ENCODE results near the gene TXLNB. TPM values are rescaled to one million over a fixed set of nuclear protein-coding genes. Genes with fewer than 3 reads are reported as not detected.
"Not testable (repeated sequence)": the region's sequence is repeated elsewhere in the genome, so short reads cannot be mapped to it uniquely, and the experiment has no call there.

TXLNB gene
- total RNA-seq, 2 experiments from 2014 or later = 0.17 to 0.19 TPM

DNA sequence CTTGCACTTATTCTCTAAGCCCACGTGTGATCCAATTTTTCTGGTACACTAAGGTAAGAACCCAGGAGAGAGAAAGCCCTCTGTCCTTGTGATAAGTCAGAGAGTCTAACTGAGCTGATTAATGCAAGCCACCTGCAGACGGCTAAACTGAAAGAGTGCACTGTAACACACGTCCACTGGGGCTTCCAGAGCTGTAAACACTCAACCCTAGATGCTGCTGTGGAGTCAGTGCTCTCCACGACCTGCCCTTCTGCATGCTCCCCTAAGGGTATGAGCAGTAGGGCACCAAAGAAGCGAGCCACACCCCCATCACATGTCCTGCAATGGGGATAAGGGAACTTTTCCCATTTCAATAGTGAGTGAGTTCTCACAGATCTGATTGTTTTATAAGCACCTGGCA is 55.7 kb downstream of the TXLNB start:
- POLR2A ChIA-PET = no interaction called here
- Mint-ChIP-seq H3K27me3 (no peaks in the 10 kb centered on the region), H3K4me3 (no peak overlapping the region), H3K4me1 (ENCODE audit: low read depth) (peaks cover 7% of the 10 kb centered on the region), H3K27ac (no peak overlapping the region), H3K9me3 (no peaks in the 10 kb centered on the region), H3K36me3 (ENCODE audit: low read depth) (no peaks in the 10 kb centered on the region)
- Histone ChIP-seq H3K36me3 (ENCODE audit: insufficient read depth, low read length) (no peaks in the 10 kb centered on the region), H3K9me3 (ENCODE audit: control insufficient read depth in 1 of 2, insufficient read depth in 1 of 2, low read length in 2 of 2) (peaks cover 0 to 11% of the 10 kb centered on the region in 2 experiments), H3K27ac (ENCODE audit: low read depth in 1 of 2, low read length in 2 of 2) (no peak overlapping the region), H3K27me3 (ENCODE audit: control insufficient read depth in 1 of 2, insufficient read depth in 2 of 2, low read length in 2 of 2) (no peaks in the 10 kb centered on the region), H3K4me3 (ENCODE audit: low read length) (no peak overlapping the region), H3K4me1 (ENCODE audit: insufficient read depth, low read length) (no peaks in the 10 kb centered on the region)
- intact Hi-C loops (cut with DNase I, micrococcal nuclease) = no loop called here
- DNase-seq (no peak), ATAC-seq (ENCODE audit: poor library complexity) (no peak)
- no peak for TF ChIP-seq CTCF (IDR thresholded peaks at IDR 0.05)
- CTCF ChIA-PET = no interaction called here

- H3K4me1 ChIP-seq (ENCODE audit: insufficient read depth, low read length) = no peaks in the 10 kb centered on the region
- H3K27me3 ChIP-seq (ENCODE audit: control insufficient read depth in 1 of 2, insufficient read depth in 2 of 2, low read length in 2 of 2) = no peaks in the 10 kb centered on the region
- Mint-ChIP-seq H3K4me3 (no peak overlapping the region), H3K36me3 (ENCODE audit: low read depth) (no peaks in the 10 kb centered on the region), H3K4me1 (ENCODE audit: low read depth) (peaks cover 5% of the 10 kb centered on the region), H3K27me3 (no peaks in the 10 kb centered on the region), H3K27ac (no peak overlapping the region), H3K9me3 (no peaks in the 10 kb centered on the region)
- DNase-seq (no peak), ATAC-seq (ENCODE audit: poor library complexity) (no peak)
- TF ChIP-seq CTCF (IDR thresholded peaks at IDR 0.05) = no peak
- POLR2A ChIA-PET = no interaction called here
- H3K36me3 ChIP-seq (ENCODE audit: insufficient read depth, low read length) = no peaks in the 10 kb centered on the region
- intact Hi-C loops (cut with DNase I, micrococcal nuclease) = no loop called here
- H3K4me3 ChIP-seq (ENCODE audit: low read length) = no peak overlapping the region
- peaks cover 0 to 11% of the 10 kb centered on the region in 2 experiments for H3K9me3 ChIP-seq (ENCODE audit: control insufficient read depth in 1 of 2, insufficient read depth in 1 of 2, low read length in 2 of 2)
- CTCF ChIA-PET = no interaction called here
- H3K27ac ChIP-seq (ENCODE audit: low read depth in 1 of 2, low read length in 2 of 2) = no peak overlapping the region
These were observed 56.1 kb downstream of the TXLNB start for GRCh38 chr6:139235661-139236060.

- H3K4me1 ChIP-seq (ENCODE audit: insufficient read depth, low read length); DNase-seq; H3K27ac Mint-ChIP-seq; H3K4me3 ChIP-seq (ENCODE audit: low read length); ATAC-seq (ENCODE audit: poor library complexity); H3K4me3 Mint-ChIP-seq; H3K27me3 ChIP-seq (ENCODE audit: control insufficient read depth in 1 of 2, insufficient read depth in 2 of 2, low read length in 2 of 2); H3K36me3 Mint-ChIP-seq (ENCODE audit: low read depth); CTCF ChIA-PET; POLR2A ChIA-PET; H3K4me1 Mint-ChIP-seq (ENCODE audit: low read depth); H3K27me3 Mint-ChIP-seq; H3K27ac ChIP-seq (ENCODE audit: low read depth in 1 of 2, low read length in 2 of 2); H3K36me3 ChIP-seq (ENCODE audit: insufficient read depth, low read length); H3K9me3 Mint-ChIP-seq: not testable (repeated sequence)
- intact Hi-C loops (cut with DNase I, micrococcal nuclease) = loop anchor here in 1 of 2 experiments (5.0 kb wide), 1 partner anchor 128 kb away; no protein-coding TSS in a partner anchor
- peaks cover 0 to 11% of the 10 kb centered on the region in 2 experiments for H3K9me3 ChIP-seq (ENCODE audit: control insufficient read depth in 1 of 2, insufficient read depth in 1 of 2, low read length in 2 of 2)
These were observed 57.6 kb downstream of the TXLNB start for GRCh38 chr6:139234193-139234592.

GRCh38 chr6:139231206-139231605 is 60.6 kb downstream of the TXLNB start:
- no peaks in the 10 kb centered on the region for H3K27me3 ChIP-seq (ENCODE audit: control insufficient read depth in 1 of 2, insufficient read depth in 2 of 2, low read length in 2 of 2)
- Mint-ChIP-seq H3K27ac (no peak overlapping the region), H3K27me3 (no peaks in the 10 kb centered on the region), H3K36me3 (ENCODE audit: low read depth) (no peaks in the 10 kb centered on the region), H3K4me3 (no peak overlapping the region), H3K9me3 (no peaks in the 10 kb centered on the region), H3K4me1 (ENCODE audit: low read depth) (peaks cover 7% of the 10 kb centered on the region)
- ChIA-PET CTCF (interaction anchor here (0.9 to 1.2 kb wide), 3 partner anchors 12 to 134 kb away, joined by 3 to 4 read pairs (median 4); no protein-coding TSS in a partner anchor), POLR2A (interaction anchor here (1.3 to 2.2 kb wide), 2 partner anchors 61 to 133 kb away, joined by 4 to 6 read pairs; partner anchors contain the start of gene TXLNB)
- H3K4me3 ChIP-seq (ENCODE audit: low read length) = no peak overlapping the region
- ATAC-seq (ENCODE audit: poor library complexity) (no peak), DNase-seq (no peak)
- no peak overlapping the region for H3K27ac ChIP-seq (ENCODE audit: low read depth in 1 of 2, low read length in 2 of 2)
- intact Hi-C loops (cut with DNase I, micrococcal nuclease) = loop anchor here in 1 of 2 experiments (5.0 kb wide), 1 partner anchor 131 kb away; no protein-coding TSS in a partner anchor
- no peaks in the 10 kb centered on the region for H3K36me3 ChIP-seq (ENCODE audit: insufficient read depth, low read length)
- peaks cover 5% of the 10 kb centered on the region for H3K4me1 ChIP-seq (ENCODE audit: insufficient read depth, low read length)
- H3K9me3 ChIP-seq (ENCODE audit: control insufficient read depth in 1 of 2, insufficient read depth in 1 of 2, low read length in 2 of 2) = peaks cover 0 to 11% of the 10 kb centered on the region in 2 experiments
- TF ChIP-seq CTCF (IDR thresholded peaks at IDR 0.05) = no peak

Data from CD4-positive, alpha-beta T cell (primary cell).